GM12878 (cell line): Measurements from ENCODE around the gene LAMB1. TPM values are rescaled to one million over a fixed set of nuclear protein-coding genes. Genes with fewer than 3 reads are reported as not detected.

Experiments
- ATAC-seq: fragments of 200-7000 bp; cut with Tn5 transposase; 3 replicates; pipeline ENCODE4 v1.9.1; 2020; ENCODE audit warnings: mild to moderate bottlenecking, moderate library complexity
- BruUV-seq: library from RNA; stranded (reverse); fragments of 400-500 nt; replicated peaks from 2 replicates; lab custom pipeline; 2021; lab: Mats Ljungman, UMichigan
- CTCF ChIA-PET: fragments of 300-600 bp; sonication (Branson Sonifier 250); formaldehyde crosslinking; extraction: SDS; loops from one replicate; lab custom pipeline; 2021; ENCODE audit warnings: inconsistent platforms; lab: Yijun Ruan, JAX
- POLR2A ChIA-PET: fragments of 350-600 bp; formaldehyde crosslinking; extraction: SDS; loops from one replicate; lab custom pipeline; 2021; ENCODE audit warnings: inconsistent platforms; lab: Charles Lee
- RAD21 ChIA-PET: fragments of 300-600 bp; sonication (Branson Sonifier 250); formaldehyde crosslinking; loops from one replicate; lab custom pipeline; 2023; ENCODE audit warnings: antibody characterized with exemption; ENCODE audit not compliant: unreplicated experiment; lab: Charles Lee
- SMC1A ChIA-PET: fragments of 300-600 bp; sonication (Branson Sonifier 250); formaldehyde crosslinking; loops from one replicate; lab custom pipeline; 2023; ENCODE audit not compliant: unreplicated experiment, uncharacterized antibody; lab: Charles Lee
- DNase-seq: peaks from one replicate; pipeline ENCODE4 v3.0.0-alpha.2; 2011; ENCODE audit warnings: low read depth, low spot score
- FAIRE-seq: peaks from 3 replicates; lab custom pipeline; 2011; peaks lifted over from hg19 to GRCh38; lab: Jason Lieb, UNC
- H2AFZ ChIP-seq: 2 replicates; pipeline ENCODE4 v1.6.0; 2011; ENCODE audit warnings: low read depth, low read length, control low read depth; ENCODE audit not compliant: control insufficient read depth
- H3K27ac ChIP-seq: 2 replicates; pipeline ENCODE4 v1.5.1; 2011; ENCODE audit warnings: control low read depth; ENCODE audit not compliant: control insufficient read depth, insufficient read depth
- H3K27me3 ChIP-seq, 2 experiments: replicated peaks in 1 of 2; 2 replicates each; pipeline versions ENCODE4 v1.6.0 to v1.6.1; 2011; ENCODE audit warnings: low read length in 1 of 2; ENCODE audit not compliant: control insufficient read depth in 2 of 2, insufficient read depth in 2 of 2
- H3K36me3 ChIP-seq, 2 experiments: 2 replicates each; pipeline ENCODE4 v1.5.1; 2011; ENCODE audit warnings: low read length in 1 of 2; ENCODE audit not compliant: control insufficient read depth in 2 of 2, insufficient read depth in 2 of 2
- H3K4me1 ChIP-seq: 2 replicates; pipeline ENCODE4 v1.6.1; 2011; ENCODE audit warnings: mild to moderate bottlenecking, low read length, moderate library complexity, mixed read lengths; ENCODE audit not compliant: control insufficient read depth, insufficient read depth
- H3K4me2 ChIP-seq: 2 replicates; pipeline ENCODE4 v1.6.0; 2011; ENCODE audit warnings: control low read depth; ENCODE audit not compliant: control insufficient read depth, insufficient read depth
- H3K4me3 ChIP-seq: fragments of 200-600 bp; sonication (generic); 2 replicates; pipeline ENCODE4 v1.5.1; 2016
- H3K79me2 ChIP-seq: 2 replicates; pipeline ENCODE4 v1.6.0; 2011; ENCODE audit warnings: low read length; ENCODE audit not compliant: control insufficient read depth, insufficient read depth
- H3K9ac ChIP-seq: 2 replicates; pipeline ENCODE4 v1.8.0; 2011; ENCODE audit warnings: low read length, control low read depth, mixed read lengths; ENCODE audit not compliant: control insufficient read depth, insufficient read depth
- H3K9me3 ChIP-seq: replicated peaks from 3 replicates; pipeline ENCODE4 v1.5.1; 2011; ENCODE audit warnings: mild to moderate bottlenecking, low read length; ENCODE audit not compliant: control insufficient read depth, insufficient read depth
- H4K20me1 ChIP-seq: 2 replicates; pipeline ENCODE4 v1.6.0; 2011; ENCODE audit not compliant: control insufficient read depth, insufficient read depth
- ATF7 ChIP-seq: fragments of 450-650 bp; IDR thresholded peaks from 2 replicates; pipeline ENCODE4 v1.6.1; 2016; ENCODE audit warnings: low read depth, mild to moderate bottlenecking
- CHD2 ChIP-seq: IDR thresholded peaks from 2 replicates; pipeline ENCODE4 v1.6.1; 2011; ENCODE audit warnings: low read depth, low read length, improper control_type of control experiment, borderline replicate concordance
- EGR1 ChIP-seq, 2 experiments: IDR thresholded peaks; 1 replicate in 1 of 2; 2 replicates in 1 of 2; pipeline ENCODE4 v1.6.1; 2011 to 2012; ENCODE audit warnings: low read depth in 2 of 2, low read length in 2 of 2, borderline replicate concordance in 1 of 2, mild to moderate bottlenecking in 1 of 2, moderate library complexity in 1 of 2
- ESRRA ChIP-seq: IDR thresholded peaks from 2 replicates; pipeline ENCODE4 v1.6.1; 2012; ENCODE audit warnings: mild to moderate bottlenecking, low read length, improper control_type of control experiment
- MEF2B ChIP-seq: fragments of 450-650 bp; IDR thresholded peaks from 2 replicates; pipeline ENCODE4 v1.6.1; 2018; ENCODE audit warnings: mild to moderate bottlenecking, moderate library complexity; ENCODE audit not compliant: partially characterized antibody, poor library complexity, severe bottlenecking
- NFIC ChIP-seq: IDR thresholded peaks from 2 replicates; pipeline ENCODE4 v1.6.1; 2012; ENCODE audit warnings: low read depth, mild to moderate bottlenecking, inconsistent platforms, low read length, moderate library complexity
- RAD21 ChIP-seq: IDR thresholded peaks from 2 replicates; pipeline ENCODE4 v1.6.1; 2011; ENCODE audit warnings: mild to moderate bottlenecking, low read depth, low read length, moderate library complexity; ENCODE audit not compliant: insufficient read depth
- SMAD1 ChIP-seq: fragments of 450-650 bp; IDR thresholded peaks from 2 replicates; pipeline ENCODE4 v1.6.1; 2018; ENCODE audit warnings: mild to moderate bottlenecking, low read depth; ENCODE audit not compliant: partially characterized antibody
- SMARCA5 ChIP-seq: fragments of 450-650 bp; IDR thresholded peaks from 2 replicates; pipeline ENCODE4 v1.6.1; 2017; ENCODE audit warnings: mild to moderate bottlenecking
- YY1 ChIP-seq: IDR thresholded peaks from 2 replicates; pipeline ENCODE4 v1.6.1; 2011; ENCODE audit warnings: low read depth, mild to moderate bottlenecking, low read length
- ZSCAN29 ChIP-seq: fragments of 450-650 bp; IDR thresholded peaks from 2 replicates; pipeline ENCODE4 v1.6.1; 2017; ENCODE audit warnings: mild to moderate bottlenecking, moderate library complexity
- ZZZ3 ChIP-seq: IDR thresholded peaks from 2 replicates; pipeline ENCODE4 v1.6.1; 2011; ENCODE audit warnings: low read depth; ENCODE audit not compliant: control insufficient read depth, insufficient read length
- WGBS: methylation state at CpG from one replicate; pipeline ENCODE4 v1.1.6; 2016; ENCODE audit warnings: low lambda C conversion rate; ENCODE audit not compliant: insufficient replicate concordance, insufficient coverage; ENCODE audit errors: missing lambda C conversion rate; 5-methylcytosine and 5-hydroxymethylcytosine counted together
- in situ Hi-C: fragments of 300-500 bp; cut with MboI; formaldehyde crosslinking; loops from 9 replicates; pipeline ENCODE4 v1.14.3; 2018; ENCODE audit warnings: mixed read lengths
- intact Hi-C: fragments of 100-400 bp; cut with micrococcal nuclease; formaldehyde crosslinking; loops from one replicate; pipeline ENCODE4 v1.14.2; 2022; ENCODE audit not compliant: unreplicated experiment
- polyA plus RNA-seq, 11 experiments: library from polyadenylated mRNA; depleted of rRNA in 4 of 11; unstranded in 6 of 11; stranded (reverse) in 5 of 11; fragments of >200 nt; fragmentation: Nextera tagmentation in 4 of 11; fragmentation: Illumina TruSeq in 1 of 11; extraction: Ambion mirVana in 4 of 11; extraction: Trizol in 1 of 11; gene quantifications; 1 replicate in 1 of 11; 2 replicates in 10 of 11; pipeline versions ENCODE4 v1.2.1 to v1.2.3, GENCODE V29; 2011 to 2016; ENCODE audit warnings: inconsistent platforms in 2 of 11, missing spikeins in 2 of 11, low read depth in 1 of 11
- total RNA-seq, 4 experiments: library from RNA; depleted of rRNA in 3 of 4; stranded (reverse); fragments of >200 nt in 3 of 4; fragmentation: Illumina TruSeq in 1 of 4; extraction: Trizol in 1 of 4; gene quantifications; 2 replicates each; pipeline versions ENCODE4 v1.2.1 to v1.2.3, GENCODE V29; 2013 to 2021
- TF ChIP-seq, protein P1 (sequence below): fragments of 450-650 bp; IDR thresholded peaks from 2 replicates; pipeline ENCODE4 v1.6.1; 2014; ENCODE audit warnings: mild to moderate bottlenecking
- TF ChIP-seq, protein P2 (sequence below): fragments of 450-650 bp; IDR thresholded peaks from 2 replicates; pipeline ENCODE4 v1.6.1; 2018; ENCODE audit warnings: mild to moderate bottlenecking, low read depth, moderate library complexity; ENCODE audit not compliant: partially characterized antibody
- TF ChIP-seq, protein P3 (sequence below): IDR thresholded peaks from 2 replicates; pipeline ENCODE4 v1.6.1; 2012; ENCODE audit warnings: mild to moderate bottlenecking, low read depth, low read length

Gene LAMB1
- total and polyA plus RNA-seq, 10 of the 15 experiments (the other 5 are each of a cell fraction or from before 2014, with no cell fraction given), result 0.05 to 2.2 (median 1.2) TPM; not detected in 4

DNA sequence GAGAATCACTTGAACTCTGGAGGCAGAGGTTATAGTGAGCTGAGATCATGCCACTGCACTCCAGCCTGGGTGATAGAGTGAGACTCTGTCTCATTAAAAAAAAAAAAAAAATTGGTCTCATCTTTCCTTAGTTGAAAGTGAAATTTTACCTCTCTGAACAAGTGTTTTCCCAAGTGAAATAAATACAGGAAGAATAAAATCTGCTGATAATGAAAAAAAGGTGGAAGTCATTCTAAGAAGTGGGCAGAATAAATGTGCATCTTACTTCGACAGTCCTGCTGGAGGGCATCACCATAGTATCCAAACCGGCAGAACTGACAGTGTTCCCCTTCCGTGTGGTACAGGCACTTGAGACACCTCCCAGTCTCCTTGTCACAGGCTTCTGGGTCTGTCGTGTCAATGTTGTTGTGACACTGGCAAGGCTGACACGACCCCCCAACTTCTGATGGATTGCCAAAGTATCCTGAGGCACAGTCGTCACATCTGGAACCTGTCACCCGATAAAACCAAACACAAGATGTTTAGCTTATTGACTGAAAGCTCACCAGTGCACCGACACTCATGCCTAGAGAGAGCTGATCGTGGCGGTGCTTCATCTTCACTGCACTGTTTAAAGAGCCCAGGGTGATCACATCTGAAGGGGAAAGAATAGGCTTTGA is 49.6 kb downstream of the LAMB1 start:
- no TSS peak for BruUV-seq
- POLR2A ChIA-PET, result no interaction called here
- FAIRE-seq, result no peak

More for the DNA sequence above, 49.6 kb downstream of the LAMB1 start:
- no peak overlapping the region for H3K27ac ChIP-seq
- no peak overlapping the region for H3K4me3 ChIP-seq
- no peaks in the 10 kb centered on the region for H3K4me1 ChIP-seq
- TF ChIP-seq SMAD1 (no peak), RAD21 (no peak), SMARCA5 (no peak), ESRRA (no peak), ATF7 (no peak), EGR1 (IDR thresholded peaks at IDR 0.05; ENCODE audit: borderline replicate concordance in 1 of 2, low read depth in 2 of 2, low read length in 2 of 2) (no peak), ZSCAN29 (no peak), MEF2B (no peak), NFIC (no peak), ZZZ3 (no peak), YY1 (no peak), CHD2 (no peak)
- TF ChIP-seq, protein P1, sequence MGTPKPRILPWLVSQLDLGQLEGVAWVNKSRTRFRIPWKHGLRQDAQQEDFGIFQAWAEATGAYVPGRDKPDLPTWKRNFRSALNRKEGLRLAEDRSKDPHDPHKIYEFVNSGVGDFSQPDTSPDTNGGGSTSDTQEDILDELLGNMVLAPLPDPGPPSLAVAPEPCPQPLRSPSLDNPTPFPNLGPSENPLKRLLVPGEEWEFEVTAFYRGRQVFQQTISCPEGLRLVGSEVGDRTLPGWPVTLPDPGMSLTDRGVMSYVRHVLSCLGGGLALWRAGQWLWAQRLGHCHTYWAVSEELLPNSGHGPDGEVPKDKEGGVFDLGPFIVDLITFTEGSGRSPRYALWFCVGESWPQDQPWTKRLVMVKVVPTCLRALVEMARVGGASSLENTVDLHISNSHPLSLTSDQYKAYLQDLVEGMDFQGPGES, result no peak
- TF ChIP-seq, protein P2, sequence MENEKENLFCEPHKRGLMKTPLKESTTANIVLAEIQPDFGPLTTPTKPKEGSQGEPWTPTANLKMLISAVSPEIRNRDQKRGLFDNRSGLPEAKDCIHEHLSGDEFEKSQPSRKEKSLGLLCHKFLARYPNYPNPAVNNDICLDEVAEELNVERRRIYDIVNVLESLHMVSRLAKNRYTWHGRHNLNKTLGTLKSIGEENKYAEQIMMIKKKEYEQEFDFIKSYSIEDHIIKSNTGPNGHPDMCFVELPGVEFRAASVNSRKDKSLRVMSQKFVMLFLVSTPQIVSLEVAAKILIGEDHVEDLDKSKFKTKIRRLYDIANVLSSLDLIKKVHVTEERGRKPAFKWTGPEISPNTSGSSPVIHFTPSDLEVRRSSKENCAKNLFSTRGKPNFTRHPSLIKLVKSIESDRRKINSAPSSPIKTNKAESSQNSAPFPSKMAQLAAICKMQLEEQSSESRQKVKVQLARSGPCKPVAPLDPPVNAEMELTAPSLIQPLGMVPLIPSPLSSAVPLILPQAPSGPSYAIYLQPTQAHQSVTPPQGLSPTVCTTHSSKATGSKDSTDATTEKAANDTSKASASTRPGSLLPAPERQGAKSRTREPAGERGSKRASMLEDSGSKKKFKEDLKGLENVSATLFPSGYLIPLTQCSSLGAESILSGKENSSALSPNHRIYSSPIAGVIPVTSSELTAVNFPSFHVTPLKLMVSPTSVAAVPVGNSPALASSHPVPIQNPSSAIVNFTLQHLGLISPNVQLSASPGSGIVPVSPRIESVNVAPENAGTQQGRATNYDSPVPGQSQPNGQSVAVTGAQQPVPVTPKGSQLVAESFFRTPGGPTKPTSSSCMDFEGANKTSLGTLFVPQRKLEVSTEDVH, result no peak
- TF ChIP-seq, protein P3, sequence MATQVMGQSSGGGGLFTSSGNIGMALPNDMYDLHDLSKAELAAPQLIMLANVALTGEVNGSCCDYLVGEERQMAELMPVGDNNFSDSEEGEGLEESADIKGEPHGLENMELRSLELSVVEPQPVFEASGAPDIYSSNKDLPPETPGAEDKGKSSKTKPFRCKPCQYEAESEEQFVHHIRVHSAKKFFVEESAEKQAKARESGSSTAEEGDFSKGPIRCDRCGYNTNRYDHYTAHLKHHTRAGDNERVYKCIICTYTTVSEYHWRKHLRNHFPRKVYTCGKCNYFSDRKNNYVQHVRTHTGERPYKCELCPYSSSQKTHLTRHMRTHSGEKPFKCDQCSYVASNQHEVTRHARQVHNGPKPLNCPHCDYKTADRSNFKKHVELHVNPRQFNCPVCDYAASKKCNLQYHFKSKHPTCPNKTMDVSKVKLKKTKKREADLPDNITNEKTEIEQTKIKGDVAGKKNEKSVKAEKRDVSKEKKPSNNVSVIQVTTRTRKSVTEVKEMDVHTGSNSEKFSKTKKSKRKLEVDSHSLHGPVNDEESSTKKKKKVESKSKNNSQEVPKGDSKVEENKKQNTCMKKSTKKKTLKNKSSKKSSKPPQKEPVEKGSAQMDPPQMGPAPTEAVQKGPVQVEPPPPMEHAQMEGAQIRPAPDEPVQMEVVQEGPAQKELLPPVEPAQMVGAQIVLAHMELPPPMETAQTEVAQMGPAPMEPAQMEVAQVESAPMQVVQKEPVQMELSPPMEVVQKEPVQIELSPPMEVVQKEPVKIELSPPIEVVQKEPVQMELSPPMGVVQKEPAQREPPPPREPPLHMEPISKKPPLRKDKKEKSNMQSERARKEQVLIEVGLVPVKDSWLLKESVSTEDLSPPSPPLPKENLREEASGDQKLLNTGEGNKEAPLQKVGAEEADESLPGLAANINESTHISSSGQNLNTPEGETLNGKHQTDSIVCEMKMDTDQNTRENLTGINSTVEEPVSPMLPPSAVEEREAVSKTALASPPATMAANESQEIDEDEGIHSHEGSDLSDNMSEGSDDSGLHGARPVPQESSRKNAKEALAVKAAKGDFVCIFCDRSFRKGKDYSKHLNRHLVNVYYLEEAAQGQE, result no peak
- H3K27me3 ChIP-seq, result no peaks in the 10 kb centered on the region
- WGBS, result 49% methylated on average over 10 of the region's 10 CpGs
- SMC1A ChIA-PET, result no interaction called here
- intact Hi-C loops (no loop called here), in situ Hi-C loops (no loop called here)
- no peaks in the 10 kb centered on the region for H3K79me2 ChIP-seq
- DNase-seq (no peak), ATAC-seq (no peak)
- H2AFZ ChIP-seq, result no peak overlapping the region
- no peaks in the 10 kb centered on the region for H3K36me3 ChIP-seq
- H3K9ac ChIP-seq, result no peak overlapping the region
- RAD21 ChIA-PET, result no interaction called here
- H3K9me3 ChIP-seq, result no peaks in the 10 kb centered on the region
- H4K20me1 ChIP-seq, result no peaks in the 10 kb centered on the region
- CTCF ChIA-PET, result interaction anchor here (0.6 to 1.3 kb wide), 2 partner anchors 12 to 191 kb away, joined by 4 read pairs; no protein-coding TSS in a partner anchor
- no peak overlapping the region for H3K4me2 ChIP-seq
